Activated T-helper 17 cell treated with anti-CD3 and anti-CD28 coated beads, Interleukin-2, amount 50 U/mL, for 72 hours (primary cell): ENCODE measurements around the gene MTMR8. TPM values are rescaled to one million over a fixed set of nuclear protein-coding genes. Genes with fewer than 3 reads are reported as not detected.

Source experiments
- ATAC-seq: fragments of 150-1000 bp; cut with Tn5 transposase; replicated peaks from 2 replicates; pipeline ENCODE4 v1.10.0; 2021; ENCODE audit warnings: mild to moderate bottlenecking, moderate library complexity
- H3K27ac Mint-ChIP-seq: one replicate; pipeline ENCODE4 v1.8.0; 2022; ENCODE audit warnings: mixed read lengths
- H3K27me3 Mint-ChIP-seq: one replicate; pipeline ENCODE4 v1.8.0; 2022; ENCODE audit warnings: mixed read lengths
- H3K36me3 Mint-ChIP-seq: one replicate; pipeline ENCODE4 v1.8.0; 2022; ENCODE audit warnings: low read depth, mild to moderate bottlenecking, mixed read lengths
- H3K4me1 Mint-ChIP-seq: one replicate; pipeline ENCODE4 v1.8.0; 2022; ENCODE audit warnings: mixed read lengths
- H3K4me3 Mint-ChIP-seq: one replicate; pipeline ENCODE4 v1.8.0; 2022; ENCODE audit warnings: mild to moderate bottlenecking, mixed read lengths
- H3K9me3 Mint-ChIP-seq: one replicate; pipeline ENCODE4 v1.8.0; 2022; ENCODE audit warnings: mixed read lengths
- total RNA-seq, 2 donors: library from RNA; stranded (reverse); gene quantifications; one replicate each; pipeline ENCODE4 v1.2.3, GENCODE V29; 2022

Gene MTMR8
- total RNA-seq, 2 donors from 2014 or later: 4.4 to 5.9 TPM

GRCh38 chrX:64352081-64352480 lies 43.2 kb downstream of the MTMR8 start:
- no peaks in the 10 kb centered on the region for H3K27me3 Mint-ChIP-seq
- H3K4me1 Mint-ChIP-seq: no peaks in the 10 kb centered on the region
- ATAC-seq: no peak
- H3K9me3 Mint-ChIP-seq: no peaks in the 10 kb centered on the region
- peaks cover 78% of the 10 kb centered on the region for H3K36me3 Mint-ChIP-seq
- H3K27ac Mint-ChIP-seq: no peak overlapping the region
- no peak overlapping the region for H3K4me3 Mint-ChIP-seq

GRCh38 chrX:64350521-64350920 lies 44.7 kb downstream of the MTMR8 start:
- Mint-ChIP-seq H3K4me1 (no peaks in the 10 kb centered on the region), H3K9me3 (no peaks in the 10 kb centered on the region), H3K36me3 (peaks cover 65% of the 10 kb centered on the region), H3K27ac (peak overlapping the region; percentile 15), H3K27me3 (no peaks in the 10 kb centered on the region), H3K4me3 (no peak overlapping the region)
- no peak for ATAC-seq

GRCh38 chrX:64350047-64350446 lies 45.2 kb downstream of the MTMR8 start:
- Mint-ChIP-seq H3K4me1 (no peaks in the 10 kb centered on the region), H3K4me3 (no peak overlapping the region), H3K36me3 (peaks cover 63% of the 10 kb centered on the region), H3K9me3 (no peaks in the 10 kb centered on the region), H3K27ac (peak overlapping the region; percentile 15), H3K27me3 (no peaks in the 10 kb centered on the region)
- ATAC-seq: no peak

GRCh38 chrX:64342811-64343210 lies 52.4 kb downstream of the MTMR8 start:
- no peak overlapping the region for H3K27ac Mint-ChIP-seq
- ATAC-seq: no peak
- no peaks in the 10 kb centered on the region for H3K9me3 Mint-ChIP-seq
- no peaks in the 10 kb centered on the region for H3K4me1 Mint-ChIP-seq
- H3K36me3 Mint-ChIP-seq: peaks cover 34% of the 10 kb centered on the region
- no peak overlapping the region for H3K4me3 Mint-ChIP-seq
- H3K27me3 Mint-ChIP-seq: no peaks in the 10 kb centered on the region

GRCh38 chrX:64338296-64338695 lies 57.0 kb downstream of the MTMR8 start:
- Mint-ChIP-seq H3K4me1 (no peaks in the 10 kb centered on the region), H3K27me3 (no peaks in the 10 kb centered on the region), H3K27ac (no peak overlapping the region), H3K4me3 (no peak overlapping the region), H3K36me3 (peaks cover 24% of the 10 kb centered on the region), H3K9me3 (no peaks in the 10 kb centered on the region)
- ATAC-seq: no peak

GRCh38 chrX:64334467-64334866 lies 60.8 kb downstream of the MTMR8 start:
- no peak overlapping the region for H3K4me3 Mint-ChIP-seq
- peaks cover 31% of the 10 kb centered on the region for H3K36me3 Mint-ChIP-seq
- no peaks in the 10 kb centered on the region for H3K4me1 Mint-ChIP-seq
- no peak overlapping the region for H3K27ac Mint-ChIP-seq
- ATAC-seq: no peak
- no peaks in the 10 kb centered on the region for H3K9me3 Mint-ChIP-seq
- no peaks in the 10 kb centered on the region for H3K27me3 Mint-ChIP-seq

- no peaks in the 10 kb centered on the region for H3K27me3 Mint-ChIP-seq
- H3K4me1 Mint-ChIP-seq: no peaks in the 10 kb centered on the region
- no peak overlapping the region for H3K27ac Mint-ChIP-seq
- no peak overlapping the region for H3K4me3 Mint-ChIP-seq
- ATAC-seq: no peak
- peaks cover 64% of the 10 kb centered on the region for H3K36me3 Mint-ChIP-seq
- no peaks in the 10 kb centered on the region for H3K9me3 Mint-ChIP-seq
Measured at GRCh38 chrX:64330284-64330683, 65.0 kb downstream of the MTMR8 start.

- Mint-ChIP-seq H3K4me1 (no peaks in the 10 kb centered on the region), H3K4me3 (no peak overlapping the region), H3K9me3 (no peaks in the 10 kb centered on the region), H3K27me3 (no peaks in the 10 kb centered on the region), H3K36me3 (peaks cover 70% of the 10 kb centered on the region), H3K27ac (no peak overlapping the region)
- ATAC-seq: no peak
Measured at GRCh38 chrX:64321507-64321906, 73.7 kb downstream of the MTMR8 start.

GRCh38 chrX:64313624-64314023 lies 81.6 kb downstream of the MTMR8 start:
- no peak for ATAC-seq
- Mint-ChIP-seq H3K4me3 (no peak overlapping the region), H3K9me3 (peaks cover 4% of the 10 kb centered on the region), H3K27me3 (no peaks in the 10 kb centered on the region), H3K27ac (no peak overlapping the region), H3K4me1 (no peaks in the 10 kb centered on the region), H3K36me3 (no peaks in the 10 kb centered on the region)

- Mint-ChIP-seq H3K27me3 (no peaks in the 10 kb centered on the region), H3K36me3 (no peaks in the 10 kb centered on the region)
- ATAC-seq: no peak
Measured at GRCh38 chrX:64306712-64307111, 88.5 kb downstream of the MTMR8 start.

GRCh38 chrX:64291123-64291522 lies 104.1 kb downstream of the MTMR8 start:
- H3K36me3 Mint-ChIP-seq: peaks cover 4% of the 10 kb centered on the region
- no peaks in the 10 kb centered on the region for H3K27me3 Mint-ChIP-seq
- H3K4me3 Mint-ChIP-seq: no peak overlapping the region
- H3K9me3 Mint-ChIP-seq: no peaks in the 10 kb centered on the region
- no peak overlapping the region for H3K27ac Mint-ChIP-seq
- no peak for ATAC-seq
- H3K4me1 Mint-ChIP-seq: no peaks in the 10 kb centered on the region

More at GRCh38 chrX:64306712-64307111, 88.5 kb downstream of the MTMR8 start:
- Mint-ChIP-seq H3K9me3 (peaks cover 6% of the 10 kb centered on the region), H3K4me1 (no peaks in the 10 kb centered on the region), H3K27ac (no peak overlapping the region), H3K4me3 (no peak overlapping the region)

GRCh38 chrX:64265265-64265664 lies 130.0 kb downstream of the MTMR8 start:
- H3K27me3 Mint-ChIP-seq: no peaks in the 10 kb centered on the region
- H3K36me3 Mint-ChIP-seq: peaks cover 30% of the 10 kb centered on the region
- H3K27ac Mint-ChIP-seq: no peak overlapping the region
- peaks cover 2% of the 10 kb centered on the region for H3K9me3 Mint-ChIP-seq
- no peak overlapping the region for H3K4me3 Mint-ChIP-seq
- no peak for ATAC-seq
- H3K4me1 Mint-ChIP-seq: no peaks in the 10 kb centered on the region

GRCh38 chrX:64230123-64230970 lies 164.9 kb downstream of the MTMR8 start, which contains the start of gene ASB12:
Gene ASB12, minus strand, starts transcription at chrX:64230607. Its CDS starts 4,957 bp downstream, at chrX:64225650.
- no peaks in the 10 kb centered on the region for H3K27me3 Mint-ChIP-seq
- no peaks in the 10 kb centered on the region for H3K9me3 Mint-ChIP-seq
- H3K4me3 Mint-ChIP-seq: no peak within 1 kb of the TSS
- no peak within 1 kb of the TSS for H3K27ac Mint-ChIP-seq
- no peak for ATAC-seq
- H3K4me1 Mint-ChIP-seq: no peaks in the 10 kb centered on the region
- H3K36me3 Mint-ChIP-seq: no peaks in the 10 kb centered on the region

GRCh38 chrX:64229154-64229553 lies 166.1 kb downstream of the MTMR8 start:
- Mint-ChIP-seq H3K4me3 (no peak overlapping the region), H3K27ac (no peak overlapping the region), H3K36me3 (no peaks in the 10 kb centered on the region), H3K9me3 (no peaks in the 10 kb centered on the region), H3K27me3 (no peaks in the 10 kb centered on the region), H3K4me1 (no peaks in the 10 kb centered on the region)
- ATAC-seq: no peak
